ENCODE data around the gene SPCS2. TPM values are rescaled to one million over a fixed set of nuclear protein-coding genes. Genes with fewer than 3 reads are reported as not detected.
"Not testable (repeated sequence)": the region's sequence is repeated elsewhere in the genome, so short reads cannot be mapped to it uniquely, and the experiment has no call there.

SPCS2 gene
- total RNA-seq, 1 donor = 10.9 TPM

- Histone ChIP-seq H3K9me3 (ENCODE audit: low read depth, low read length) (no peaks in the 10 kb centered on the region), H3K4me2 (ENCODE audit: insufficient read depth, low read length) (no peak overlapping the region), H3K4me3 (ENCODE audit: insufficient read depth, low read length) (no peak overlapping the region), H3K79me2 (ENCODE audit: insufficient read depth, low read length) (peaks cover 98% of the 10 kb centered on the region), H2AFZ (ENCODE audit: low read length) (no peak overlapping the region), H3K36me3 (ENCODE audit: insufficient read depth, low read length) (peaks cover 9% of the 10 kb centered on the region), H3K27ac (ENCODE audit: low read depth, low read length) (no peak overlapping the region), H3K27me3 (ENCODE audit: insufficient read depth, low read length) (no peaks in the 10 kb centered on the region), H4K20me1 (ENCODE audit: insufficient read depth, low read length) (peaks cover 56% of the 10 kb centered on the region), H3K4me1 (ENCODE audit: insufficient read depth, low read length) (peaks cover 19% of the 10 kb centered on the region)
- TF ChIP-seq, protein P1, sequence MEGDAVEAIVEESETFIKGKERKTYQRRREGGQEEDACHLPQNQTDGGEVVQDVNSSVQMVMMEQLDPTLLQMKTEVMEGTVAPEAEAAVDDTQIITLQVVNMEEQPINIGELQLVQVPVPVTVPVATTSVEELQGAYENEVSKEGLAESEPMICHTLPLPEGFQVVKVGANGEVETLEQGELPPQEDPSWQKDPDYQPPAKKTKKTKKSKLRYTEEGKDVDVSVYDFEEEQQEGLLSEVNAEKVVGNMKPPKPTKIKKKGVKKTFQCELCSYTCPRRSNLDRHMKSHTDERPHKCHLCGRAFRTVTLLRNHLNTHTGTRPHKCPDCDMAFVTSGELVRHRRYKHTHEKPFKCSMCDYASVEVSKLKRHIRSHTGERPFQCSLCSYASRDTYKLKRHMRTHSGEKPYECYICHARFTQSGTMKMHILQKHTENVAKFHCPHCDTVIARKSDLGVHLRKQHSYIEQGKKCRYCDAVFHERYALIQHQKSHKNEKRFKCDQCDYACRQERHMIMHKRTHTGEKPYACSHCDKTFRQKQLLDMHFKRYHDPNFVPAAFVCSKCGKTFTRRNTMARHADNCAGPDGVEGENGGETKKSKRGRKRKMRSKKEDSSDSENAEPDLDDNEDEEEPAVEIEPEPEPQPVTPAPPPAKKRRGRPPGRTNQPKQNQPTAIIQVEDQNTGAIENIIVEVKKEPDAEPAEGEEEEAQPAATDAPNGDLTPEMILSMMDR (IDR thresholded peaks at IDR 0.05; ENCODE audit: extremely low read depth, low read depth, low read length) = no peak
- DNase-seq (ENCODE audit: insufficient read length, low spot score, missing footprints) = no peak
Measured at GRCh38 chr11:74953451-74953850, 4.4 kb downstream of the SPCS2 start.

- peaks cover 22% of the 10 kb centered on the region for H3K4me1 ChIP-seq (ENCODE audit: insufficient read depth, low read length)
- H3K27me3 ChIP-seq (ENCODE audit: insufficient read depth, low read length) = no peaks in the 10 kb centered on the region
- TF ChIP-seq, protein P1 (IDR thresholded peaks at IDR 0.05; ENCODE audit: extremely low read depth, low read depth, low read length) = no peak
- DNase-seq (ENCODE audit: insufficient read length, low spot score, missing footprints) = no peak
- H3K9me3 ChIP-seq (ENCODE audit: low read depth, low read length) = no peaks in the 10 kb centered on the region
- peaks cover 56% of the 10 kb centered on the region for H4K20me1 ChIP-seq (ENCODE audit: insufficient read depth, low read length)
- H3K79me2 ChIP-seq (ENCODE audit: insufficient read depth, low read length) = peaks cover 98% of the 10 kb centered on the region
- no peak overlapping the region for H3K27ac ChIP-seq (ENCODE audit: low read depth, low read length)
- no peak overlapping the region for H3K4me3 ChIP-seq (ENCODE audit: insufficient read depth, low read length)
- no peak overlapping the region for H3K4me2 ChIP-seq (ENCODE audit: insufficient read depth, low read length)
- H3K36me3 ChIP-seq (ENCODE audit: insufficient read depth, low read length) = peaks cover 9% of the 10 kb centered on the region
- no peak overlapping the region for H2AFZ ChIP-seq (ENCODE audit: low read length)
Measured at GRCh38 chr11:74954199-74954598, 5.1 kb downstream of the SPCS2 start.

- TF ChIP-seq, protein P1 (IDR thresholded peaks at IDR 0.05; ENCODE audit: extremely low read depth, low read depth, low read length) = no peak
- Histone ChIP-seq H3K4me2 (ENCODE audit: insufficient read depth, low read length) (peak overlapping the region; percentile 26), H3K79me2 (ENCODE audit: insufficient read depth, low read length) (peaks cover 98% of the 10 kb centered on the region), H4K20me1 (ENCODE audit: insufficient read depth, low read length) (peaks cover 45% of the 10 kb centered on the region), H3K4me3 (ENCODE audit: insufficient read depth, low read length) (no peak overlapping the region), H2AFZ (ENCODE audit: low read length) (no peak overlapping the region), H3K36me3 (ENCODE audit: insufficient read depth, low read length) (peaks cover 9% of the 10 kb centered on the region), H3K27ac (ENCODE audit: low read depth, low read length) (no peak overlapping the region), H3K9me3 (ENCODE audit: low read depth, low read length) (no peaks in the 10 kb centered on the region), H3K4me1 (ENCODE audit: insufficient read depth, low read length) (peaks cover 15% of the 10 kb centered on the region), H3K27me3 (ENCODE audit: insufficient read depth, low read length) (no peaks in the 10 kb centered on the region)
- no peak for DNase-seq (ENCODE audit: insufficient read length, low spot score, missing footprints)
Measured at GRCh38 chr11:74956397-74957015, 7.4 kb downstream of the SPCS2 start.

DNA sequence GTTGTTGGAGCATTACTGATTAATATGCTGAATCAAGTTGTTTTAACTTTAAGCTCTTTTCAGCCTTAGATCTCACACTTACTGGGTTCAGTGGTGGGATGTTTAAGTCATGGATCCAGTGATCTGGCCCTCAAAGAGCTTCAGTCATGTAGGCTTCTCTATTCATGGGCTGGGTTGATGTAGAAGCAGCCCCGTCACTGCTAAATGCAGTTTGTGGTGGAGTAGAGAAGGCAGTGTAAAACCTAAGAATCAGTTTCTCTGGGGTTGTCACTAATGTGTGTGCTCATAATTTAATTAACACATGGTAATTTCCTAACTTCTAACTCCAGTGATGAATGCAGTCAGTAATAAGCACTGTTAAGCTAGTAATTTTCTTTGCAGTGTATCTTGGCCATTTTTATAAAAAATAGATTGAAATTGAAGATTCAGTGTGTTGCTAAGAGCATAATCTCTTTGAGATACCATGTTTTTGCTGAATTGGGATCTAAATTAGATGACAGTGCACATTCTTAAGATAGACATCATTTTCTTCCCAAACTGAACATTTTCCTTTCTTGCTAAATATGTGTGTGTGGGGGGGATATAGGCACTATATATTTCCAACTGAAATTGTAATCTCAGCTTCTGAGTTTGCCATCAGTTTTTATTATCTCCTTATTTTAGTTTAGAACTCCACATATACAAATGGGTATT is 9.0 kb downstream of the SPCS2 start:
- TF ChIP-seq, protein P1 (IDR thresholded peaks at IDR 0.05; ENCODE audit: extremely low read depth, low read depth, low read length) = no peak
- no peaks in the 10 kb centered on the region for H3K9me3 ChIP-seq (ENCODE audit: low read depth, low read length)
- peaks cover 49% of the 10 kb centered on the region for H4K20me1 ChIP-seq (ENCODE audit: insufficient read depth, low read length)
- DNase-seq (ENCODE audit: insufficient read length, low spot score, missing footprints) = no peak
- peaks cover 15% of the 10 kb centered on the region for H3K4me1 ChIP-seq (ENCODE audit: insufficient read depth, low read length)
- no peak overlapping the region for H3K4me2 ChIP-seq (ENCODE audit: insufficient read depth, low read length)
- peak overlapping the region; percentile 17 for H3K27ac ChIP-seq (ENCODE audit: low read depth, low read length)
- H3K27me3 ChIP-seq (ENCODE audit: insufficient read depth, low read length) = no peaks in the 10 kb centered on the region
- peaks cover 98% of the 10 kb centered on the region for H3K79me2 ChIP-seq (ENCODE audit: insufficient read depth, low read length)
- peaks cover 13% of the 10 kb centered on the region for H3K36me3 ChIP-seq (ENCODE audit: insufficient read depth, low read length)
- H2AFZ ChIP-seq (ENCODE audit: low read length) = no peak overlapping the region
- H3K4me3 ChIP-seq (ENCODE audit: insufficient read depth, low read length) = no peak overlapping the region

GRCh38 chr11:74960128-74960527 is 11.1 kb downstream of the SPCS2 start:
- peaks cover 34% of the 10 kb centered on the region for H4K20me1 ChIP-seq (ENCODE audit: insufficient read depth, low read length)
- H3K27ac ChIP-seq (ENCODE audit: low read depth, low read length); H3K27me3 ChIP-seq (ENCODE audit: insufficient read depth, low read length); DNase-seq (ENCODE audit: insufficient read length, low spot score, missing footprints); H3K4me2 ChIP-seq (ENCODE audit: insufficient read depth, low read length); H3K9me3 ChIP-seq (ENCODE audit: low read depth, low read length); H2AFZ ChIP-seq (ENCODE audit: low read length); H3K36me3 ChIP-seq (ENCODE audit: insufficient read depth, low read length); H3K4me3 ChIP-seq (ENCODE audit: insufficient read depth, low read length): not testable (repeated sequence)
- peaks cover 15% of the 10 kb centered on the region for H3K4me1 ChIP-seq (ENCODE audit: insufficient read depth, low read length)
- H3K79me2 ChIP-seq (ENCODE audit: insufficient read depth, low read length) = peaks cover 97% of the 10 kb centered on the region

Data from osteoblast (primary cell).